Measurements from ENCODE around the gene CBFA2T3. TPM values are rescaled to one million over a fixed set of nuclear protein-coding genes. Genes with fewer than 3 reads are reported as not detected.

CBFA2T3 gene
- total and polyA plus RNA-seq, 7 experiments from 2014 or later: 0.14 to 25.2 (median 0.38) TPM; not detected in 1

- POLR2A ChIA-PET: interaction anchor here (0.7 kb wide), 1 partner anchor 110 kb away, joined by 3 read pairs; no protein-coding TSS in a partner anchor
- H3K27ac ChIP-seq (ENCODE audit: low read depth, low read length): no peak overlapping the region
- no peaks in the 10 kb centered on the region for H3K9me3 ChIP-seq (ENCODE audit: control insufficient read depth in 2 of 3, low read length in 3 of 3)
- H3K27me3 ChIP-seq (ENCODE audit: control insufficient read depth in 2 of 2, insufficient read depth in 2 of 2, low read length in 2 of 2): no peaks in the 10 kb centered on the region
- intact Hi-C loops (cut with micrococcal nuclease): no loop called here
- Mint-ChIP-seq H3K36me3 (no peaks in the 10 kb centered on the region), H3K4me1 (peaks cover 0 to 11% (median 8%) of the 10 kb centered on the region in 7 donors), H3K9me3 (no peaks in the 10 kb centered on the region), H3K4me3 (peak overlapping the region in 6 of 10 donors; percentile 59 to 80 (median 66)), H3K27me3 (peaks cover 0 to 15% (median 4%) of the 10 kb centered on the region in 5 donors), H3K27ac (no peak overlapping the region)
- ATAC-seq (no peak), DNase-seq (no peak)
- CTCF ChIA-PET: no interaction called here
- no peaks in the 10 kb centered on the region for H3K36me3 ChIP-seq (ENCODE audit: control insufficient read depth in 2 of 3, insufficient read depth in 3 of 3, low read length in 3 of 3)
- peak overlapping the region; percentile 27 for H3K4me3 ChIP-seq (ENCODE audit: low read length)
- H3K4me1 ChIP-seq (ENCODE audit: control insufficient read depth in 2 of 2, insufficient read depth in 2 of 2, low read length in 2 of 2): peaks cover 0 to 9% of the 10 kb centered on the region in 2 donors
Measured at GRCh38 chr16:88968589-88969280, 8.3 kb downstream of the CBFA2T3 start.

DNA sequence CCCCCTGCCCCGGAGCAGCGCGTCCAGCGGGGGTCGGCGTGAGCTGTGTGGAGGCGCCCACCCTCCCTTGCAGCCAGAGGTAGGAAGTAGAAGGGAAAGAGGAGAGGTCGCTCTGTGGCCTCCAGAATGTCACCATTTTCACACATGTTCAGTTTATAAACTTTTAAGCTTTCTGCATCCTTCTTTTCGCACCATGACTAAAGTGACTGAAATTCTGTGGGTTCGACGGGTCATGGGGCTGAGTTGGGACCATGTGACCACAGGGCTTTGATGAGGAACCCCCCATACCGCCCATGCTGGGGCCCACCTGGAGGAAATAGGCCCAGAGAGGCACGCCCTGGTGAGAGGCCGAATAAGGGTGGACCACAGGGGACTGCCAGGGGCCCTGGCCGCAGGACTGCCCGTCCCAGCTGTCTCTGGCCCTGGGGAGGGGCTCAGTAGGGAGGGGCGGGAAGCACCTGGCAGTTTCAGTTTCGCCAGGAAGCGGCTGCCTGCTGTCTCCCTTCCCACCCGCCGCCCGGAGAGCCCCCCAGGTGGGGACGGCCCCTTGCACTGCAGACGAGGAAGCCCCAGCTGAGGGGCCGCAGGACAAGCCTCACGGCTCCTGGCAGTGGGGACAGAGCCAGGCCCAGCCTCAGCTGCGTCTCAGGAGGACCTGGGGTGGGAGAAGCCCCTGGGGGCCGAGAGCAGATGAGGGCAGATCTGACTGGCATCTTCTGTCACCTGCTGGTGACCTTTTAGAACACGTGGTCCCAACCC lies 9.0 kb downstream of the CBFA2T3 start:
- no peaks in the 10 kb centered on the region for H3K27me3 ChIP-seq (ENCODE audit: control insufficient read depth in 2 of 2, insufficient read depth in 2 of 2, low read length in 2 of 2)
- POLR2A ChIA-PET: interaction anchor here (0.6 to 0.7 kb wide), 2 partner anchors 42 to 109 kb away, joined by 3 read pairs; no protein-coding TSS in a partner anchor
- H3K27me3 Mint-ChIP-seq: peaks cover 0 to 15% (median 1%) of the 10 kb centered on the region in 5 donors
- CTCF ChIA-PET: no interaction called here
- peak overlapping the region; percentile 27 for H3K4me3 ChIP-seq (ENCODE audit: low read length)
- no peaks in the 10 kb centered on the region for H3K36me3 ChIP-seq (ENCODE audit: control insufficient read depth in 2 of 3, insufficient read depth in 3 of 3, low read length in 3 of 3)
- H3K27ac Mint-ChIP-seq: peak overlapping the region in 1 of 9 donors; percentile 41
- peak in 1 of 9 donors; percentile 8 for DNase-seq
- H3K4me1 Mint-ChIP-seq: peaks cover 0 to 11% (median 8%) of the 10 kb centered on the region in 7 donors
- peak; percentile 44 for ATAC-seq
- peak overlapping the region in 9 of 10 donors; percentile 42 to 80 (median 65) for H3K4me3 Mint-ChIP-seq
- H3K27ac ChIP-seq (ENCODE audit: low read depth, low read length): no peak overlapping the region
- H3K9me3 Mint-ChIP-seq: no peaks in the 10 kb centered on the region
- peaks cover 0 to 9% of the 10 kb centered on the region in 2 donors for H3K4me1 ChIP-seq (ENCODE audit: control insufficient read depth in 2 of 2, insufficient read depth in 2 of 2, low read length in 2 of 2)
- no peaks in the 10 kb centered on the region for H3K36me3 Mint-ChIP-seq
- H3K9me3 ChIP-seq (ENCODE audit: control insufficient read depth in 2 of 3, low read length in 3 of 3): no peaks in the 10 kb centered on the region
- intact Hi-C loops (cut with micrococcal nuclease): no loop called here

GRCh38 chr16:88966986-88967829 lies 9.8 kb downstream of the CBFA2T3 start:
- no peaks in the 10 kb centered on the region for H3K27me3 ChIP-seq (ENCODE audit: control insufficient read depth in 2 of 2, insufficient read depth in 2 of 2, low read length in 2 of 2)
- H3K9me3 ChIP-seq (ENCODE audit: control insufficient read depth in 2 of 3, low read length in 3 of 3): no peaks in the 10 kb centered on the region
- H3K4me1 ChIP-seq (ENCODE audit: control insufficient read depth in 2 of 2, insufficient read depth in 2 of 2, low read length in 2 of 2): peaks cover 0 to 9% of the 10 kb centered on the region in 2 donors
- Mint-ChIP-seq H3K27me3 (peaks cover 0 to 15% (median 1%) of the 10 kb centered on the region in 5 donors), H3K27ac (no peak overlapping the region), H3K4me1 (peaks cover 0 to 11% (median 8%) of the 10 kb centered on the region in 7 donors), H3K9me3 (no peaks in the 10 kb centered on the region), H3K36me3 (no peaks in the 10 kb centered on the region), H3K4me3 (peak overlapping the region in 9 of 10 donors; percentile 38 to 80 (median 59))
- no peaks in the 10 kb centered on the region for H3K36me3 ChIP-seq (ENCODE audit: control insufficient read depth in 2 of 3, insufficient read depth in 3 of 3, low read length in 3 of 3)
- CTCF ChIA-PET: no interaction called here
- H3K27ac ChIP-seq (ENCODE audit: low read depth, low read length): no peak overlapping the region
- no peak overlapping the region for H3K4me3 ChIP-seq (ENCODE audit: low read length)
- DNase-seq: no peak
- POLR2A ChIA-PET: interaction anchor here (0.6 kb wide), 1 partner anchor 41 kb away, joined by 3 read pairs; no protein-coding TSS in a partner anchor
- ATAC-seq: no peak
- intact Hi-C loops (cut with micrococcal nuclease): no loop called here

DNA sequence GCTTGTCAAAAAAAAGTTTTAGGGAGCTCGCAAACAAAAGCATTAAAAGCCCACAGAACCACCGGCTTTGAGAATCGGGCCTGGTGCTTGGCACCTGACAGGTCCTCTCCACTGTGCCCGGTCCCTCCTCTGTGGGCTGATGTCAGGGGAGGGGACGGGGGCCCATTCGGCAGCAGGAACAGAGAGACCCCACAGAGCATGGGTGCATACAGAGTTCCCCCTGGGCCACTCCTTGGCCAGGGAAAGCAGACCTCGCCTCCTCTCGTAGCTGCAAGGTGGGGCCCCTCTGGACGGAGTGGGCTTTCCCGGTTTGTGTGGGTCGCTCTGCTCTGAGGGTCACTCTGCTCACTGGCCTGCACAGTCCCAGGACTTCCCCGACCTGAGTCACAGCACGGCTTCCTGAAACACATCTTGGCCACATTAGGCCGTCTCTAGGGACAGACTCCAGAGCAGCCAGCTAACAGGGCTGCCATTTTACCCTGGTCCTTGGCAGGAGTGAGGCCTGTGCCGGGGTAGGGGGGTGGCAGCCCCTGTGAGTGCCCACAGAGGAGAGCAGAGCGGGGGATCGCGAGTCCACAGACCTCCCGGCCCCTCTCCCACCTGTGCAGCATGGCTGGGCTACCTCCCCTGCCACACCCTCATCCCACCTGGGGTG lies 11.1 kb downstream of the CBFA2T3 start:
- no peaks in the 10 kb centered on the region for H3K36me3 ChIP-seq (ENCODE audit: control insufficient read depth in 2 of 3, insufficient read depth in 3 of 3, low read length in 3 of 3)
- ChIA-PET POLR2A (no interaction called here), CTCF (no interaction called here)
- no peak for DNase-seq
- no peaks in the 10 kb centered on the region for H3K9me3 ChIP-seq (ENCODE audit: control insufficient read depth in 2 of 3, low read length in 3 of 3)
- peaks cover 0 to 4% (median 0%) of the 10 kb centered on the region in 11 donors for H3K9me3 Mint-ChIP-seq
- no peak overlapping the region for H3K4me3 Mint-ChIP-seq
- peaks cover 0 to 11% (median 8%) of the 10 kb centered on the region in 7 donors for H3K4me1 Mint-ChIP-seq
- H3K27me3 ChIP-seq (ENCODE audit: control insufficient read depth in 2 of 2, insufficient read depth in 2 of 2, low read length in 2 of 2): no peaks in the 10 kb centered on the region
- H3K4me3 ChIP-seq (ENCODE audit: low read length): no peak overlapping the region
- intact Hi-C loops (cut with micrococcal nuclease): no loop called here
- peaks cover 0 to 18% (median 9%) of the 10 kb centered on the region in 5 donors for H3K27me3 Mint-ChIP-seq
- H3K27ac Mint-ChIP-seq: no peak overlapping the region
- peaks cover 0 to 9% of the 10 kb centered on the region in 2 donors for H3K4me1 ChIP-seq (ENCODE audit: control insufficient read depth in 2 of 2, insufficient read depth in 2 of 2, low read length in 2 of 2)
- no peaks in the 10 kb centered on the region for H3K36me3 Mint-ChIP-seq
- H3K27ac ChIP-seq (ENCODE audit: low read depth, low read length): no peak overlapping the region
- no peak for ATAC-seq

DNA sequence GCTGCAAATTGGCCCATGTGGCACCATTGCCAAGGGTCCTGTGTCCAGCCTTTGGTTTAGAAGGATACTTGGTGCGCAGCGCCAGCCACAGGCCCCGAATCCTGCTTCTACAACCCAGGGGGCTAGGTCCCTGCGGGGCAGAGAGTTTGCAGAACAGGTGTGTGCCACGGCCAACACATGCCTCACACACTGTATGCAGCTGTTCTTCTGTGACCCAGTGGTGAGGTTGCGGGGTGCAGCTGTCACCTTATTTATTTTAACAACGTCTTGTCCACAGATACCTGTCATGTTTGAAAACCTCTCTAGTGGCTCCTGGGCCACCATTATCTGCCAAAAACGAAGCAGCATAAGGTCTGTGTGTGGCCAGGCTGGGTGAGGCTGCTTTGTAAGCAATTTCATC lies 11.6 kb downstream of the CBFA2T3 start:
- Histone ChIP-seq H3K27me3 (ENCODE audit: control insufficient read depth in 2 of 2, insufficient read depth in 2 of 2, low read length in 2 of 2) (no peaks in the 10 kb centered on the region), H3K27ac (ENCODE audit: low read depth, low read length) (no peak overlapping the region), H3K4me3 (ENCODE audit: low read length) (no peak overlapping the region), H3K36me3 (ENCODE audit: control insufficient read depth in 2 of 3, insufficient read depth in 3 of 3, low read length in 3 of 3) (no peaks in the 10 kb centered on the region), H3K9me3 (ENCODE audit: control insufficient read depth in 2 of 3, low read length in 3 of 3) (no peaks in the 10 kb centered on the region), H3K4me1 (ENCODE audit: control insufficient read depth in 2 of 2, insufficient read depth in 2 of 2, low read length in 2 of 2) (peaks cover 0 to 9% of the 10 kb centered on the region in 2 donors)
- ChIA-PET CTCF (no interaction called here), POLR2A (no interaction called here)
- intact Hi-C loops (cut with micrococcal nuclease): no loop called here
- H3K36me3 Mint-ChIP-seq: no peaks in the 10 kb centered on the region
- H3K4me1 Mint-ChIP-seq: peaks cover 0 to 11% (median 8%) of the 10 kb centered on the region in 7 donors
- H3K27ac Mint-ChIP-seq: no peak overlapping the region
- DNase-seq (no peak), ATAC-seq (no peak)
- peaks cover 0 to 4% (median 0%) of the 10 kb centered on the region in 11 donors for H3K9me3 Mint-ChIP-seq
- no peak overlapping the region for H3K4me3 Mint-ChIP-seq
- peaks cover 0 to 18% (median 9%) of the 10 kb centered on the region in 5 donors for H3K27me3 Mint-ChIP-seq

DNA sequence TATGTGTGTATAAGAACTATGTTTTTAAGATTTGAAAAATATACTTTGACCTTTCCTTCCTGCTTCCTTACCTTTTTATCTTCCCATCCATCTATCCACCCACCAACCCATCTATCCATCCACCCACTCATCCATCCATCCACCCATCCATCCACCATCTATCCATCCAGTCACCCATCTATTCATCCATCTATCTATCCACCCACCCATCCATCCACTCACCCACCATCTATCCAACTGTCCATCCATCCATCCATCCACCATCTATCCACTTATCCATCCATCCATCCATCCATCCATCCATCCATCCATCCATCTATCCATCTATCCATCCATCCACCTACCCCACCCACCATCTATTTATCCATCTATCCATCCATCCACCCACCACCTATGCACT lies 12.4 kb downstream of the CBFA2T3 start:
- no peak overlapping the region for H3K4me3 Mint-ChIP-seq
- no peak for DNase-seq
- intact Hi-C loops (cut with micrococcal nuclease): no loop called here
- Histone ChIP-seq H3K27ac (ENCODE audit: low read depth, low read length) (no peak overlapping the region), H3K36me3 (ENCODE audit: control insufficient read depth in 2 of 3, insufficient read depth in 3 of 3, low read length in 3 of 3) (no peaks in the 10 kb centered on the region), H3K4me3 (ENCODE audit: low read length) (no peak overlapping the region), H3K27me3 (ENCODE audit: control insufficient read depth in 2 of 2, insufficient read depth in 2 of 2, low read length in 2 of 2) (no peaks in the 10 kb centered on the region), H3K9me3 (ENCODE audit: control insufficient read depth in 2 of 3, low read length in 3 of 3) (no peaks in the 10 kb centered on the region), H3K4me1 (ENCODE audit: control insufficient read depth in 2 of 2, insufficient read depth in 2 of 2, low read length in 2 of 2) (peaks cover 0 to 9% of the 10 kb centered on the region in 2 donors)
- H3K27ac Mint-ChIP-seq: peak overlapping the region in 1 of 9 donors; percentile 59
- POLR2A ChIA-PET: no interaction called here
- H3K4me1 Mint-ChIP-seq: peaks cover 0 to 11% (median 8%) of the 10 kb centered on the region in 7 donors
- CTCF ChIA-PET: no interaction called here
- ATAC-seq: no peak
- peaks cover 0 to 21% (median 9%) of the 10 kb centered on the region in 5 donors for H3K27me3 Mint-ChIP-seq
- H3K36me3 Mint-ChIP-seq: no peaks in the 10 kb centered on the region
- peaks cover 0 to 4% (median 0%) of the 10 kb centered on the region in 11 donors for H3K9me3 Mint-ChIP-seq
